Bronchial epithelial cell (primary cell): ENCODE data around the gene ASB11. TPM values are rescaled to one million over a fixed set of nuclear protein-coding genes. Genes with fewer than 3 reads are reported as not detected.

ENCODE experiments used
- DNase-seq: peaks from one replicate; pipeline ENCODE4 v3.0.0-alpha.2; 2010; ENCODE audit warnings: low read depth
- FAIRE-seq: peaks from 2 replicates; lab custom pipeline; 2011; peaks lifted over from hg19 to GRCh38; lab: Jason Lieb, UNC
- H3K27me3 ChIP-seq: 2 replicates; pipeline ENCODE4 v1.5.1; 2011; ENCODE audit warnings: low read length; ENCODE audit not compliant: control insufficient read depth, insufficient read depth
- H3K36me3 ChIP-seq: 2 replicates; pipeline ENCODE4 v1.5.1; 2011; ENCODE audit warnings: low read length; ENCODE audit not compliant: control insufficient read depth, insufficient read depth
- H3K4me3 ChIP-seq: 2 replicates; pipeline ENCODE4 v1.5.1; 2011; ENCODE audit warnings: mild to moderate bottlenecking, low read depth, low read length, control low read depth
- total RNA-seq: library from RNA; depleted of rRNA; stranded (reverse); fragments of >200 nt; gene quantifications from 2 replicates; pipeline ENCODE4 v1.2.1, GENCODE V29; 2014
- TF ChIP-seq, protein P1 (sequence below): IDR thresholded peaks from 2 replicates; pipeline ENCODE4 v1.5.1; 2011; ENCODE audit warnings: mild to moderate bottlenecking, moderate library complexity, low read length, control low read depth, inconsistent platforms; ENCODE audit not compliant: insufficient read depth, severe bottlenecking

ASB11 gene
- total RNA-seq, 1 donor from 2014 or later: not detected

DNA sequence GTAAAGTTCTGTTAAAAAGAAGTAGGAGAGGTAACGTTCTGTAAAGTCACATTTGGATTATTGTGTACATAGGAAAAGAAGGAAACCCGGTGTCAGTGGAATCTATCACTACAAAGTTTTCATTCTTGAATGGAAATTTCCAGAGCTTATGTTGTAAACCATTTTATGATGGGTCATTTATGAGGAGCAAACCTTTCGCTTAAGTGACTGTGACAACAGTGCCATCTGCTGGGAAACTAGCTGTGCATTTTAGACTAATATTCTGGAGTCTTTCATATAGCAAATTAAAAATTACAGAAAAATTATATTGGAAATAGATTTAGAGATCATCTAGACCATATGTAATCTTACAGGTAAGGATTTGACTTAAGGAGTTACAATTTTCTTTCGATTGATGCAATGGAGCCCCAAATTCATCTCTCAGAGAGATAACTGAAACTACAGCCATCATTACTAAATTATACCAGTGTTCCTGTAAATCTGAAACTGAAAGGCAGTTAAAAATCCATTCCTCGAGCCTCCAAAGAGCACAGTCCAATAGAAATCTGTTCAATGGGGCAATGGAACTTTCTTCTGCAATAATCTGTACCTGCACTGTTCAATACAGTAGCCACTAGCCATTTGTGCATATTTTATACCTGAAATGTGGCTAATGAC, 72.4 kb downstream of the ASB11 start:
- no peak overlapping the region for H3K4me3 ChIP-seq
- H3K36me3 ChIP-seq: no peaks in the 10 kb centered on the region
- FAIRE-seq: no peak
- no peaks in the 10 kb centered on the region for H3K27me3 ChIP-seq
- TF ChIP-seq, protein P1, sequence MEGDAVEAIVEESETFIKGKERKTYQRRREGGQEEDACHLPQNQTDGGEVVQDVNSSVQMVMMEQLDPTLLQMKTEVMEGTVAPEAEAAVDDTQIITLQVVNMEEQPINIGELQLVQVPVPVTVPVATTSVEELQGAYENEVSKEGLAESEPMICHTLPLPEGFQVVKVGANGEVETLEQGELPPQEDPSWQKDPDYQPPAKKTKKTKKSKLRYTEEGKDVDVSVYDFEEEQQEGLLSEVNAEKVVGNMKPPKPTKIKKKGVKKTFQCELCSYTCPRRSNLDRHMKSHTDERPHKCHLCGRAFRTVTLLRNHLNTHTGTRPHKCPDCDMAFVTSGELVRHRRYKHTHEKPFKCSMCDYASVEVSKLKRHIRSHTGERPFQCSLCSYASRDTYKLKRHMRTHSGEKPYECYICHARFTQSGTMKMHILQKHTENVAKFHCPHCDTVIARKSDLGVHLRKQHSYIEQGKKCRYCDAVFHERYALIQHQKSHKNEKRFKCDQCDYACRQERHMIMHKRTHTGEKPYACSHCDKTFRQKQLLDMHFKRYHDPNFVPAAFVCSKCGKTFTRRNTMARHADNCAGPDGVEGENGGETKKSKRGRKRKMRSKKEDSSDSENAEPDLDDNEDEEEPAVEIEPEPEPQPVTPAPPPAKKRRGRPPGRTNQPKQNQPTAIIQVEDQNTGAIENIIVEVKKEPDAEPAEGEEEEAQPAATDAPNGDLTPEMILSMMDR: peak; percentile 23
- peak; percentile 39 for DNase-seq

DNA sequence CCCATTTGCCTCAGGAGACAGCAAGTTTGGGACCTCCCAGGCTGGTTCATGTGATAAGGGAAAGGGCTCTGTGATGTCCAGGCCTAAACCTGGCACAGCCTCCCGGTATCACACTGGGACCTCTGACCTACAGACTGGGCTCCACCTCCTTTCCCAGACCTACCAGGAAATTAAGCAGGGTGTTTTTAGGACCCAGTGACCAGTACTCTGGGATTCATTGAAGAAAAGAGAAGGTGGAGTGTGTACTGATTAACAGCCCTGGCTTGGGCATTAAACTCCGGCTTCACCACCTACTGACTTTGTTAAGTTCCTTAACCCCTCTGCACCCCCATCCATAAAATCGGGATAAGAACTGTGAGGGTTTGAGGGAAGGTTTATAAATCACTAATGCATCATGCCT, 74.1 kb downstream of the ASB11 start:
- FAIRE-seq: no peak
- TF ChIP-seq, protein P1: no peak
- Histone ChIP-seq H3K27me3 (no peaks in the 10 kb centered on the region), H3K4me3 (no peak overlapping the region), H3K36me3 (no peaks in the 10 kb centered on the region)
- DNase-seq: no peak

DNA sequence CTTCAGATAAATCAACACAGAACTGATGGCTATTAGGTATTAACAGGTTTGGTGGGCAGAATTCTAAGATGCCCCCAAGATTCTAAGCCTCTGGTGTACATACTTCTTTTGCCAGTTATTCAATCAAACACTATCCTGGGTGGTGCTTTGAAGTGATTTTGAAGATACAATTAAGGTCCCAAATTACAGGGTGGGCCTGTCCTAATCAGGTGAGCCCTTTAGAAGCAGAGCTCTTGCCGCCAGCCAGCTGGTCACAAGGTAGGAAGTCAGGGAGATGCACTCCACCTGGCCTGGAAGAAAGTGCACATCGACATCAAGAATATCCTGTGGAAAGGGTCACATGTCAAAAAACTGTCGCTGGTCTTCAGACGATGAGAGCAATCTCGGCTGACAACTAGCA, 75.0 kb downstream of the ASB11 start:
- Histone ChIP-seq H3K4me3 (no peak overlapping the region), H3K27me3 (no peaks in the 10 kb centered on the region), H3K36me3 (no peaks in the 10 kb centered on the region)
- no peak for FAIRE-seq
- DNase-seq: no peak
- TF ChIP-seq, protein P1: no peak

DNA sequence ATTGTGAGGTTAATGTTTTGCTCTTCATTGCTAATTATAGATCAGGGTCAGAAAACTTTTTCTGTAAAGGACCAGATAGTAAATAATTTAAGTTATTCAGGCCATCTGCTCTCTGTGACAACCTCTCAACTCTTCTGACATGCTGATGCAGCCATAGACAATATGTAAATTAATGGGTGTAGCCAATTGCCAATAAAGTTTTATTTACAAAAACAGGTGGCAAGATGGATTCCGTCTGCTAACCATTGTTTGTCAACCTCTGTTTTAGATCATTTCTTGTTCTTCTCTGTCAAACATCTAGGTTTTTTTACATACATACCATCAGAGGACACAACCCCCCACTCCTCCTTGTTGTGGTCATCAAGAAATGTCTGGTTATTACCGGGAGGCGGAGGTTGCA, 79.3 kb downstream of the ASB11 start:
- Histone ChIP-seq H3K36me3 (no peaks in the 10 kb centered on the region), H3K4me3 (no peak overlapping the region), H3K27me3 (no peaks in the 10 kb centered on the region)
- TF ChIP-seq, protein P1: no peak
- FAIRE-seq (no peak), DNase-seq (no peak)

DNA sequence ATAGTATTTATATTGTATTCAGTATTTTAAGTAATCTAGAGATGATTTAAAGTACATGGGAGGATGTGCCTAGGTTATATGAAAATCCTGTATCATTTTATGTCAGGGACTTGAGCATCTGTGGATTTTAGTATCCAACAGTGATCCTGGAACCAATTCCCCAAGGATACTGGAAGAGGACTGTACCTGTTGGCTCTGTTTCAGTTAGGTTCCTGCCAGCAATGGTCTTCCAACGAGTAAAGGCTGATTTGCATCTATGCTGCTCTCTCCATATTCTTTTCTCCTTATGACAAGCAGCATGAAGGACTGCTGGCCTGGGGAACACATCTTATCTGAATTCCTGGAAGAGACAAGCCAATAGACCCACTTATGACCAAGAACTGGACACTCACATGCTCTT, 80.4 kb downstream of the ASB11 start:
- TF ChIP-seq, protein P1: no peak
- DNase-seq: no peak
- H3K4me3 ChIP-seq: no peak overlapping the region
- no peak for FAIRE-seq
- no peaks in the 10 kb centered on the region for H3K36me3 ChIP-seq
- H3K27me3 ChIP-seq: no peaks in the 10 kb centered on the region
